ENCODE results near the gene DLGAP3. TPM values are rescaled to one million over a fixed set of nuclear protein-coding genes. Genes with fewer than 3 reads are reported as not detected.

DLGAP3 gene
- total RNA-seq, 1 experiment from 2014 or later, result 7.3 TPM

DNA sequence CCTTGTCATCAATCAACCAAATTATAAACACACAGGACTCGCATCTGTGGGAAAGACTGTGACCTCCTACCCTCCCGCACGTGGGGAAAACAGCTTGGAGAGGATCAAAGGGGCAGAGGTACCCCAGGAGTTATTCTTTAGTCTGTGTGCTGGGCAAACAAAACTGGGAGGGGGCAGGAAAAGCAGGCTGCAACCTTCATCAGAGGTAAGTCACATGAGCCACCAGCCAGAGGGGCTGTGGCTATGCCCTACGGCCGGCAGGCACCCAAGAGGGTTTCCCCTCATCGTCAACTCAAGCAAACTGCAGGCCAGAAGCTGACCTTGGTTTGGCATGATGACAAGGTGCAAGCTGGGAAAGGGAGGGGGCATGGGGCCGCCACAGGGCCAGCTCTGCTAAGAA lies 82.4 kb downstream of the DLGAP3 start:
- Histone ChIP-seq H3K9me3 (ENCODE audit: control insufficient read depth, low read depth, low read length) (no peaks in the 10 kb centered on the region), H2AK5ac (ENCODE audit: insufficient read length, low read length) (no peak overlapping the region), H3K18ac (ENCODE audit: insufficient read length, low read depth, low read length) (no peak overlapping the region), H2BK20ac (ENCODE audit: low read depth, low read length, poor library complexity, severe bottlenecking) (no peak overlapping the region), H3K4ac (ENCODE audit: low read depth, low read length) (no peak overlapping the region), H3K4me2 (ENCODE audit: insufficient read depth, insufficient read length, low read length) (no peak overlapping the region), H2BK12ac (ENCODE audit: insufficient read length, low read depth, low read length) (no peak overlapping the region), H2AFZ (ENCODE audit: low read length) (no peak overlapping the region), H3K27me3 (ENCODE audit: insufficient read depth, low read length) (no peaks in the 10 kb centered on the region), H3K9ac (ENCODE audit: extremely low read depth, insufficient read length, low read length) (no peak overlapping the region), H3K56ac (ENCODE audit: insufficient read length, low read depth, low read length) (no peak overlapping the region), H4K91ac (ENCODE audit: insufficient read length, low read depth, low read length) (no peak overlapping the region), H3T11ph (ENCODE audit: low read length) (no peak overlapping the region), H3K79me1 (ENCODE audit: insufficient read depth, low read depth, low read length, poor library complexity, severe bottlenecking) (no peaks in the 10 kb centered on the region), H3K14ac (ENCODE audit: insufficient read depth, low read length) (no peak overlapping the region), H3K23ac (ENCODE audit: insufficient read length, low read depth, low read length) (no peak overlapping the region), H4K5ac (ENCODE audit: insufficient read length, low read depth, low read length) (no peak overlapping the region), H2BK15ac (ENCODE audit: low read depth, low read length) (no peak overlapping the region), H4K20me1 (ENCODE audit: control insufficient read depth, insufficient read depth, insufficient read length) (no peaks in the 10 kb centered on the region), H3K23me2 (ENCODE audit: insufficient read length, low read depth, low read length, poor library complexity, severe bottlenecking) (no peaks in the 10 kb centered on the region), H2BK120ac (ENCODE audit: low read depth, low read length, poor library complexity, severe bottlenecking) (no peak overlapping the region), H3K79me2 (ENCODE audit: insufficient read depth, low read length) (no peaks in the 10 kb centered on the region), H4K8ac (replicated peaks; ENCODE audit: insufficient read length, low read depth, low read length) (no peak overlapping the region), H3K4me1 (ENCODE audit: insufficient read depth, low read length) (peaks cover 8% of the 10 kb centered on the region; the same call in 1 of the 2 replicates), H2BK5ac (ENCODE audit: insufficient read length, low read length) (no peak overlapping the region), H3K27ac (ENCODE audit: insufficient read length, low read depth, low read length) (no peak overlapping the region)
- H3K4me1 Mint-ChIP-seq, result peaks cover 52 to 58% of the 10 kb centered on the region in 2 experiments
- H3K9me3 Mint-ChIP-seq, result no peaks in the 10 kb centered on the region
- no CpG with 5 or more reads among the region's 7 CpGs for WGBS (ENCODE audit: extremely low coverage, insufficient read length, low lambda C conversion rate)
- H3K27me3 Mint-ChIP-seq (ENCODE audit: low read depth), result no peaks in the 10 kb centered on the region
- TF ChIP-seq, protein P1, sequence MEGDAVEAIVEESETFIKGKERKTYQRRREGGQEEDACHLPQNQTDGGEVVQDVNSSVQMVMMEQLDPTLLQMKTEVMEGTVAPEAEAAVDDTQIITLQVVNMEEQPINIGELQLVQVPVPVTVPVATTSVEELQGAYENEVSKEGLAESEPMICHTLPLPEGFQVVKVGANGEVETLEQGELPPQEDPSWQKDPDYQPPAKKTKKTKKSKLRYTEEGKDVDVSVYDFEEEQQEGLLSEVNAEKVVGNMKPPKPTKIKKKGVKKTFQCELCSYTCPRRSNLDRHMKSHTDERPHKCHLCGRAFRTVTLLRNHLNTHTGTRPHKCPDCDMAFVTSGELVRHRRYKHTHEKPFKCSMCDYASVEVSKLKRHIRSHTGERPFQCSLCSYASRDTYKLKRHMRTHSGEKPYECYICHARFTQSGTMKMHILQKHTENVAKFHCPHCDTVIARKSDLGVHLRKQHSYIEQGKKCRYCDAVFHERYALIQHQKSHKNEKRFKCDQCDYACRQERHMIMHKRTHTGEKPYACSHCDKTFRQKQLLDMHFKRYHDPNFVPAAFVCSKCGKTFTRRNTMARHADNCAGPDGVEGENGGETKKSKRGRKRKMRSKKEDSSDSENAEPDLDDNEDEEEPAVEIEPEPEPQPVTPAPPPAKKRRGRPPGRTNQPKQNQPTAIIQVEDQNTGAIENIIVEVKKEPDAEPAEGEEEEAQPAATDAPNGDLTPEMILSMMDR (conservative IDR thresholded peaks at IDR 0.05), result no peak
- DNase-seq, result no peak
- no peak overlapping the region; a peak in 1 of 7 replicates for H3K27ac Mint-ChIP-seq
- peaks cover 3 to 9% (median 5%) of the 10 kb centered on the region in 3 experiments; a peak in 5 of 7 replicates for H3K36me3 Mint-ChIP-seq (ENCODE audit: insufficient read depth in 1 of 3, low read depth in 3 of 3)
- no peak overlapping the region for H3K4me3 Mint-ChIP-seq
